Smooth muscle cell (in vitro differentiated cells): Measurements from ENCODE around the gene PRKCQ. TPM values are rescaled to one million over a fixed set of nuclear protein-coding genes. Genes with fewer than 3 reads are reported as not detected.

ENCODE experiments used
- DNase-seq: peaks from one replicate; lab custom pipeline; 2025; ENCODE audit not compliant: unreplicated experiment; lab: John Stamatoyannopoulos, UW
- H2AFZ ChIP-seq: fragments of 200-600 bp; sonication (generic); 2 replicates; pipeline ENCODE4 v1.6.0; 2016; ENCODE audit warnings: antibody characterized with exemption, low read depth, mild to moderate bottlenecking
- H3F3A ChIP-seq: fragments of 200-600 bp; sonication (generic); 2 replicates; pipeline ENCODE4 v1.6.0; 2017; ENCODE audit warnings: antibody characterized with exemption, low read depth
- H3K27ac ChIP-seq: fragments of 200-600 bp; sonication (generic); 2 replicates; pipeline ENCODE4 v1.5.1; 2016; ENCODE audit warnings: low read depth, mild to moderate bottlenecking
- H3K27me3 ChIP-seq: fragments of 200-600 bp; sonication (generic); 2 replicates; pipeline ENCODE4 v1.6.1; 2016; ENCODE audit warnings: low read depth, mild to moderate bottlenecking
- H3K36me3 ChIP-seq: fragments of 200-600 bp; sonication (generic); 2 replicates; pipeline ENCODE4 v1.5.1; 2016; ENCODE audit warnings: low read depth
- H3K4me1 ChIP-seq: fragments of 200-600 bp; sonication (generic); 2 replicates; pipeline ENCODE4 v1.5.1; 2016; ENCODE audit warnings: low read depth
- H3K4me2 ChIP-seq: fragments of 200-600 bp; sonication (generic); 2 replicates; pipeline ENCODE4 v1.6.0; 2016; ENCODE audit warnings: mild to moderate bottlenecking
- H3K4me3 ChIP-seq: fragments of 200-600 bp; sonication (generic); 2 replicates; pipeline ENCODE4 v1.5.1; 2016; ENCODE audit warnings: mild to moderate bottlenecking
- H3K79me2 ChIP-seq: fragments of 200-600 bp; sonication (generic); 2 replicates; pipeline ENCODE4 v1.6.0; 2016; ENCODE audit warnings: low read depth, mild to moderate bottlenecking
- H3K9ac ChIP-seq: fragments of 200-600 bp; sonication (generic); 2 replicates; pipeline ENCODE4 v1.6.0; 2016; ENCODE audit warnings: low read depth
- H3K9me3 ChIP-seq: fragments of 200-600 bp; sonication (generic); replicated peaks from 2 replicates; pipeline ENCODE4 v1.5.1; 2016; ENCODE audit warnings: low read depth
- H4K20me1 ChIP-seq: fragments of 200-600 bp; sonication (generic); 2 replicates; pipeline ENCODE4 v1.6.0; 2016; ENCODE audit warnings: low read depth
- CTCF ChIP-seq: fragments of 200-600 bp; sonication (generic); IDR thresholded peaks from 2 replicates; pipeline ENCODE4 v1.5.1; 2017; ENCODE audit warnings: borderline replicate concordance, mild to moderate bottlenecking, antibody characterized with exemption; ENCODE audit not compliant: insufficient read depth, poor library complexity, severe bottlenecking
- WGBS: methylation state at CpG from one replicate; pipeline ENCODE4 v1.1.7; 2016; ENCODE audit warnings: low lambda C conversion rate; 5-methylcytosine and 5-hydroxymethylcytosine counted together
- polyA plus RNA-seq: library from polyadenylated mRNA; unstranded; fragments of >200 nt; fragmentation: Nextera tagmentation; extraction: Ambion mirVana; gene quantifications from 2 replicates; pipeline ENCODE4 v1.2.1, GENCODE V29; 2016
- total RNA-seq: library from RNA; depleted of rRNA; stranded (reverse); fragments of >200 nt; gene quantifications from 2 replicates; pipeline ENCODE4 v1.2.3, GENCODE V29; 2014

The PRKCQ gene
- total and polyA plus RNA-seq, 2 experiments from 2014 or later: 0.27 to 0.38 TPM

- Histone ChIP-seq H3K9ac (no peak overlapping the region), H3K4me1 (no peaks in the 10 kb centered on the region), H3K4me3 (no peak overlapping the region), H3K9me3 (no peaks in the 10 kb centered on the region), H3K27ac (no peak overlapping the region), H4K20me1 (no peaks in the 10 kb centered on the region), H3K36me3 (no peaks in the 10 kb centered on the region), H3K27me3 (peaks cover 29% of the 10 kb centered on the region), H2AFZ (no peak overlapping the region), H3F3A (no peaks in the 10 kb centered on the region), H3K4me2 (no peak overlapping the region), H3K79me2 (no peaks in the 10 kb centered on the region)
- DNase-seq: no peak
- no peak for TF ChIP-seq CTCF
Observed at GRCh38 chr10:6592080-6592479, 12.0 kb upstream of the PRKCQ start.

- Histone ChIP-seq H3K4me1 (no peaks in the 10 kb centered on the region), H3K27me3 (peaks cover 29% of the 10 kb centered on the region), H2AFZ (no peak overlapping the region), H3K9ac (no peak overlapping the region), H3K9me3 (no peaks in the 10 kb centered on the region), H3K27ac (no peak overlapping the region), H3F3A (no peaks in the 10 kb centered on the region), H3K4me3 (no peak overlapping the region), H3K4me2 (no peak overlapping the region), H3K79me2 (no peaks in the 10 kb centered on the region), H4K20me1 (no peaks in the 10 kb centered on the region), H3K36me3 (no peaks in the 10 kb centered on the region)
- no peak for TF ChIP-seq CTCF
- DNase-seq: no peak
- 39% methylated on average over 2 of the region's 2 CpGs for WGBS
Observed at GRCh38 chr10:6591668-6592067, 11.6 kb upstream of the PRKCQ start.

- H3K4me1 ChIP-seq: no peaks in the 10 kb centered on the region
- WGBS: 98% methylated on average over 4 of the region's 4 CpGs
- no peak for DNase-seq
- no peak overlapping the region for H3K27ac ChIP-seq
- no peaks in the 10 kb centered on the region for H3K79me2 ChIP-seq
- no peaks in the 10 kb centered on the region for H3K9me3 ChIP-seq
- TF ChIP-seq CTCF: no peak
- H2AFZ ChIP-seq: no peak overlapping the region
- no peaks in the 10 kb centered on the region for H3K36me3 ChIP-seq
- no peaks in the 10 kb centered on the region for H3F3A ChIP-seq
- no peaks in the 10 kb centered on the region for H4K20me1 ChIP-seq
- no peak overlapping the region for H3K9ac ChIP-seq
- H3K27me3 ChIP-seq: peaks cover 29% of the 10 kb centered on the region
- no peak overlapping the region for H3K4me3 ChIP-seq
- no peak overlapping the region for H3K4me2 ChIP-seq
Observed at GRCh38 chr10:6590100-6590499, 10.0 kb upstream of the PRKCQ start.

GRCh38 chr10:6589287-6590094 lies 9.4 kb upstream of the PRKCQ start:
- H3K4me2 ChIP-seq: no peak overlapping the region
- peaks cover 29% of the 10 kb centered on the region for H3K27me3 ChIP-seq
- no peaks in the 10 kb centered on the region for H3K79me2 ChIP-seq
- no peaks in the 10 kb centered on the region for H3K9me3 ChIP-seq
- no peak overlapping the region for H3K9ac ChIP-seq
- WGBS: 75% methylated on average over 11 of the region's 11 CpGs
- H4K20me1 ChIP-seq: no peaks in the 10 kb centered on the region
- H3K4me3 ChIP-seq: no peak overlapping the region
- H3F3A ChIP-seq: no peaks in the 10 kb centered on the region
- H2AFZ ChIP-seq: no peak overlapping the region
- H3K36me3 ChIP-seq: no peaks in the 10 kb centered on the region
- DNase-seq: no peak
- no peak overlapping the region for H3K27ac ChIP-seq
- TF ChIP-seq CTCF: no peak
- H3K4me1 ChIP-seq: no peaks in the 10 kb centered on the region
